Choroid plexus epithelial cell (primary cell): Measurements from ENCODE around the gene HPCAL1.
"Not testable (repeated sequence)": the region's sequence is repeated elsewhere in the genome, so short reads cannot be mapped to it uniquely, and the experiment has no call there.

Experiments
- DNase-seq: peaks from one replicate; pipeline ENCODE4 v3.0.0-alpha.2; 2010; ENCODE audit warnings: low read depth
- H3K4me3 ChIP-seq: 2 replicates; pipeline ENCODE4 v1.5.1; 2011; ENCODE audit warnings: low read depth, mild to moderate bottlenecking, control low read depth, low read length, moderate library complexity
- CTCF ChIP-seq: conservative IDR thresholded peaks from 2 replicates; pipeline ENCODE4 v1.5.1; 2011; ENCODE audit warnings: low read depth, mild to moderate bottlenecking, control low read depth, inconsistent platforms, low read length, moderate library complexity

The HPCAL1 gene

GRCh38 chr2:10452956-10453904 is 150.5 kb downstream of the HPCAL1 start:
- no peak for TF ChIP-seq CTCF
- no peak overlapping the region for H3K4me3 ChIP-seq
- no peak for DNase-seq

- DNase-seq = no peak
- no peak for TF ChIP-seq CTCF
- H3K4me3 ChIP-seq = no peak overlapping the region
These were observed 151.2 kb downstream of the HPCAL1 start for GRCh38 chr2:10453905-10454298.

- no peak overlapping the region for H3K4me3 ChIP-seq
- TF ChIP-seq CTCF = no peak
- DNase-seq = no peak
These were observed 151.8 kb downstream of the HPCAL1 start for GRCh38 chr2:10454505-10454904.

GRCh38 chr2:10457195-10457594 is 154.5 kb downstream of the HPCAL1 start:
- DNase-seq = not testable (repeated sequence)

GRCh38 chr2:10457846-10458598 is 155.3 kb downstream of the HPCAL1 start:
- peak; percentile 70 for DNase-seq
- no peak for TF ChIP-seq CTCF
- H3K4me3 ChIP-seq = no peak overlapping the region

More at GRCh38 chr2:10457195-10457594, 154.5 kb downstream of the HPCAL1 start:
- H3K4me3 ChIP-seq = not testable (repeated sequence)

GRCh38 chr2:10460366-10460796 is 157.7 kb downstream of the HPCAL1 start:
- no peak for DNase-seq
- H3K4me3 ChIP-seq = no peak overlapping the region
- TF ChIP-seq CTCF = no peak
